H1 (cell line): ENCODE data around the gene SLC38A1. TPM values are rescaled to one million over a fixed set of nuclear protein-coding genes. Genes with fewer than 3 reads are reported as not detected.

Experiments used
- CTCF ChIA-PET: fragments of 300-600 bp; sonication (Branson Sonifier 250); formaldehyde crosslinking; loops from one replicate; lab custom pipeline; 2021; ENCODE audit not compliant: partially characterized antibody; lab: Charles Lee
- POLR2A ChIA-PET: fragments of 300-600 bp; sonication (Branson Sonifier 250); formaldehyde crosslinking; loops from one replicate; lab custom pipeline; 2021; ENCODE audit warnings: inconsistent platforms; ENCODE audit not compliant: partially characterized antibody; lab: Charles Lee
- DNase-seq, 2 experiments: peaks; one replicate each; pipeline versions ENCODE4 v3.0.0 to v3.0.0-alpha.2; 2010 to 2022; ENCODE audit warnings: low spot score in 2 of 2, low read depth in 1 of 2, mixed read lengths in 1 of 2
- FAIRE-seq: peaks from 2 replicates; lab custom pipeline; 2011; peaks lifted over from hg19 to GRCh38; lab: Jason Lieb, UNC
- H2AFZ ChIP-seq: 2 replicates; pipeline ENCODE4 v1.8.1; 2012; ENCODE audit warnings: low read length, inconsistent platforms
- H2AK5ac ChIP-seq: 2 replicates; pipeline ENCODE4 v1.6.1; 2013; ENCODE audit warnings: low read depth, low read length
- H2BK120ac ChIP-seq: replicated peaks from 2 replicates; pipeline ENCODE3; 2013; ENCODE audit warnings: low read depth, low read length, inconsistent platforms
- H2BK12ac ChIP-seq: 2 replicates; pipeline ENCODE4 v1.6.1; 2013; ENCODE audit warnings: low read depth, low read length
- H2BK15ac ChIP-seq: 2 replicates; pipeline ENCODE4 v1.6.1; 2013; ENCODE audit warnings: low read length
- H2BK20ac ChIP-seq: 2 replicates; pipeline ENCODE4 v1.6.1; 2013; ENCODE audit warnings: low read length
- H2BK5ac ChIP-seq: 2 replicates; pipeline ENCODE4 v1.6.1; 2013; ENCODE audit warnings: low read depth, low read length
- H3K14ac ChIP-seq: 2 replicates; pipeline ENCODE4 v1.6.1; 2013; ENCODE audit warnings: inconsistent platforms; ENCODE audit not compliant: insufficient read length
- H3K18ac ChIP-seq: 2 replicates; pipeline ENCODE4 v1.6.1; 2013; ENCODE audit warnings: low read length; ENCODE audit errors: extremely low read depth
- H3K23ac ChIP-seq: 2 replicates; pipeline ENCODE4 v1.6.1; 2013; ENCODE audit warnings: inconsistent platforms; ENCODE audit not compliant: insufficient read length
- H3K23me2 ChIP-seq: 2 replicates; pipeline ENCODE4 v1.6.1; 2013; ENCODE audit warnings: low read depth, low read length
- H3K27ac ChIP-seq: 2 replicates; pipeline ENCODE4 v1.6.1; 2011; ENCODE audit warnings: low read depth, low read length, inconsistent platforms
- H3K27me3 ChIP-seq, 4 experiments: replicated peaks in 1 of 4; 1 replicate in 1 of 4; 2 replicates in 3 of 4; pipeline versions ENCODE4 v1.6.1 to v1.8.1; 2011 to 2013; ENCODE audit warnings: low read length in 3 of 4, mild to moderate bottlenecking in 3 of 4, inconsistent platforms in 2 of 4, mixed read lengths in 2 of 4, moderate library complexity in 1 of 4; ENCODE audit not compliant: control insufficient read depth in 3 of 4, insufficient read depth in 3 of 4; ENCODE audit errors: extremely low read depth in 1 of 4
- H3K36me3 ChIP-seq, 4 experiments: 2 replicates each; pipeline versions ENCODE4 v1.6.1 to v1.8.1; 2011 to 2013; ENCODE audit warnings: mild to moderate bottlenecking in 4 of 4, low read length in 3 of 4, moderate library complexity in 2 of 4, control low read depth in 1 of 4, inconsistent platforms in 1 of 4; ENCODE audit not compliant: insufficient read depth in 4 of 4, control insufficient read depth in 2 of 4
- H3K4ac ChIP-seq: replicated peaks from 2 replicates; pipeline ENCODE3; 2013; ENCODE audit warnings: low read length, low read depth, mixed read lengths, inconsistent platforms; ENCODE audit not compliant: insufficient read length
- H3K4me1 ChIP-seq, 4 experiments: replicated peaks in 1 of 4; 1 replicate in 1 of 4; 2 replicates in 3 of 4; pipeline versions ENCODE4 v1.6.1 to v1.8.1; 2011 to 2013; ENCODE audit warnings: low read length in 3 of 4, inconsistent platforms in 2 of 4, mixed read lengths in 1 of 4; ENCODE audit not compliant: insufficient read depth in 4 of 4, control insufficient read depth in 3 of 4
- H3K4me2 ChIP-seq, 2 experiments: 2 replicates each; pipeline versions ENCODE4 v1.6.1 to v1.8.1; 2011 to 2013; ENCODE audit warnings: low read depth in 2 of 2, low read length in 2 of 2, control low read depth in 1 of 2, inconsistent platforms in 1 of 2, mild to moderate bottlenecking in 1 of 2; ENCODE audit not compliant: insufficient read depth in 1 of 2
- H3K4me3 ChIP-seq, 4 experiments: fragments of 200-600, 300-600 bp in 1 of 4; sonication (generic), shearing (Covaris generic), sonication (Bioruptor Twin) in 1 of 4; 2 replicates each; pipeline versions ENCODE4 v1.5.1 to v1.8.1; 2011 to 2016; ENCODE audit warnings: low read length in 4 of 4, low read depth in 3 of 4, control low read depth in 2 of 4, inconsistent platforms in 2 of 4, mild to moderate bottlenecking in 2 of 4, mixed read lengths in 1 of 4, moderate library complexity in 1 of 4; ENCODE audit not compliant: insufficient read depth in 2 of 4; ENCODE audit errors: extremely low read depth in 1 of 4
- H3K56ac ChIP-seq: replicated peaks from 2 replicates; pipeline ENCODE3; 2013; ENCODE audit warnings: low read depth, mild to moderate bottlenecking, mixed read lengths, low read length, inconsistent platforms; ENCODE audit not compliant: insufficient read length
- H3K79me1 ChIP-seq: 2 replicates; pipeline ENCODE4 v1.6.1; 2013; ENCODE audit warnings: low read depth, low read length, control low read depth
- H3K79me2 ChIP-seq, 2 experiments: 2 replicates each; pipeline versions ENCODE4 v1.6.1 to v1.8.1; 2012 to 2013; ENCODE audit warnings: low read length in 2 of 2, mild to moderate bottlenecking in 2 of 2, inconsistent platforms in 1 of 2; ENCODE audit not compliant: insufficient read depth in 2 of 2, control insufficient read depth in 1 of 2
- H3K9ac ChIP-seq, 4 experiments: replicated peaks in 1 of 4; 1 replicate in 1 of 4; 2 replicates in 3 of 4; pipeline versions ENCODE4 v1.6.1 to v1.8.1; 2011 to 2013; ENCODE audit warnings: low read depth in 3 of 4, low read length in 3 of 4, control low read depth in 2 of 4, mild to moderate bottlenecking in 2 of 4, moderate library complexity in 2 of 4, inconsistent platforms in 1 of 4; ENCODE audit errors: extremely low read depth in 1 of 4
- H3K9me3 ChIP-seq, 2 experiments: 2 replicates each; pipeline versions ENCODE4 v1.6.1 to v1.8.1; 2012 to 2013; ENCODE audit warnings: mild to moderate bottlenecking in 2 of 2, moderate library complexity in 2 of 2, control low read depth in 1 of 2, inconsistent platforms in 1 of 2, low read depth in 1 of 2, low read length in 1 of 2, mixed read lengths in 1 of 2; ENCODE audit not compliant: insufficient read depth in 2 of 2
- H4K20me1 ChIP-seq, 2 experiments: replicated peaks in 1 of 2; 2 replicates each; pipeline versions ENCODE3 to v1.8.1; 2011 to 2013; ENCODE audit warnings: inconsistent platforms in 2 of 2, low read length in 2 of 2, mild to moderate bottlenecking in 1 of 2; ENCODE audit not compliant: insufficient read depth in 2 of 2, control insufficient read depth in 1 of 2
- H4K5ac ChIP-seq: 2 replicates; pipeline ENCODE4 v1.6.1; 2013; ENCODE audit warnings: low read length, low read depth, mixed read lengths, inconsistent platforms; ENCODE audit not compliant: insufficient read length
- H4K8ac ChIP-seq: 2 replicates; pipeline ENCODE4 v1.8.0; 2013; ENCODE audit warnings: mild to moderate bottlenecking, moderate library complexity, low read length, inconsistent platforms; ENCODE audit not compliant: insufficient read depth; ENCODE audit errors: extremely low read depth
- H4K91ac ChIP-seq: replicated peaks from 2 replicates; pipeline ENCODE3; 2013; ENCODE audit warnings: low read length, mixed read lengths, inconsistent platforms; ENCODE audit not compliant: insufficient read length
- JUN ChIP-seq: IDR thresholded peaks from 2 replicates; pipeline ENCODE4 v1.6.1; 2011; ENCODE audit warnings: low read depth, mild to moderate bottlenecking, improper control_type of control experiment, low read length
- RNF2 ChIP-seq: fragments of 200-900, 300-1000 bp; sonication (generic); IDR thresholded peaks from 2 replicates; pipeline ENCODE4 v1.7.1; 2016; ENCODE audit warnings: borderline replicate concordance, low read depth, mild to moderate bottlenecking, antibody characterized with exemption, low read length; ENCODE audit not compliant: poor library complexity, severe bottlenecking; ENCODE audit errors: missing control alignments
- SIX5 ChIP-seq: IDR thresholded peaks from 2 replicates; pipeline ENCODE4 v1.6.1; 2011; ENCODE audit warnings: mild to moderate bottlenecking, low read depth, low read length
- polyA plus RNA-seq, 7 experiments: library from polyadenylated mRNA; depleted of rRNA in 3 of 7; stranded (reverse) in 5 of 7; unstranded in 2 of 7; fragments of >200 nt in 5 of 7; fragments of 200-250 nt in 2 of 7; gene quantifications; 1 replicate in 5 of 7; 2 replicates in 1 of 7; 4 replicates in 1 of 7; pipeline versions ENCODE4 v1.2.1 to v1.2.3, GENCODE V29; 2011 to 2013; ENCODE audit warnings: missing spikeins in 2 of 7, mixed read lengths in 2 of 7
- total RNA-seq: library from RNA; stranded (reverse); fragmentation: NEBNext Ultra II Directional; extraction: Animal tissue kit (Norgen Biotek cat#: 25700); gene quantifications from 2 replicates; pipeline ENCODE4 v1.2.1, GENCODE V29; 2021

Gene SLC38A1
- total and polyA plus RNA-seq, 2 of the 8 experiments (the other 6 are each of a cell fraction or from before 2014, with no cell fraction given), result 83.4 to 242 TPM

DNA sequence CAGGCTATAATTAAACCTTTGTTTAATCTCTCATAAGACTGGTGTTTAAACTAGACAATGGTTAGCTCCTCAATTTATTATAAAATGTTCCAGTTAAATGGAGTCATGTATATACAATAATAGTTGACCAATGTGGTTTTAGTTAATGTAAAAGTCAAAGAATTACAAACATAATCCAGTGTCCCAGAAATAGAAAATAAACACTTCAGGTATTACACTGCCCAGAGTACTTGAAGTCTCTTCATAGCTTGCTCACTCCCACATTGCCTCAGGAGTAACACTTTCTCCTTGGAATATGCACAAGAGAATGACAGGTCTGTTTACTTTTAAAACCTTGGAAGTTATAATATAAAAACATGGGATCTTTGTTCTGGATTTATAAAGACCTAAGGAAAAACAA lies 60.5 kb downstream of the SLC38A1 start:
- Histone ChIP-seq H3K23ac (no peak overlapping the region), H3K18ac (no peak overlapping the region), H3K4me3 (no peak overlapping the region), H4K20me1 (peaks cover 5 to 11% of the 10 kb centered on the region in 2 experiments), H3K4me1 (peaks cover 0 to 4% (median 2%) of the 10 kb centered on the region in 4 experiments; a peak in 3 of 7 replicates), H2AFZ (no peak overlapping the region), H3K27me3 (no peaks in the 10 kb centered on the region), H2BK15ac (no peak overlapping the region), H2BK20ac (no peak overlapping the region), H4K5ac (no peak overlapping the region), H3K79me2 (peaks cover 0 to 41% of the 10 kb centered on the region in 2 experiments; a peak in 2 of 4 replicates), H4K8ac (no peak overlapping the region), H3K36me3 (peaks cover 21 to 85% (median 55%) of the 10 kb centered on the region in 4 experiments), H3K56ac (no peak overlapping the region), H3K4ac (no peak overlapping the region), H3K9ac (no peak overlapping the region), H3K4me2 (no peak overlapping the region)
- CTCF ChIA-PET, result interaction anchor here (1.0 kb wide), 1 partner anchor 84 kb away, joined by 4 read pairs; no protein-coding TSS in a partner anchor
- TF ChIP-seq JUN (no peak), SIX5 (no peak), RNF2 (no peak)
- TF ChIP-seq, all 59 proteins: peak for 0
- Histone ChIP-seq H3K9me3 (no peaks in the 10 kb centered on the region), H4K91ac (no peak overlapping the region), H3K27ac (no peak overlapping the region), H3K14ac (no peak overlapping the region), H3K23me2 (no peaks in the 10 kb centered on the region), H2BK120ac (no peak overlapping the region), H2BK12ac (no peak overlapping the region), H2BK5ac (no peak overlapping the region), H2AK5ac (no peak overlapping the region), H3K79me1 (peaks cover 5% of the 10 kb centered on the region; the same call in 1 of the 2 replicates)
- no peak for DNase-seq
- FAIRE-seq, result no peak
- POLR2A ChIA-PET, result interaction anchor here (1.2 to 1.4 kb wide), 3 partner anchors 19 to 61 kb away, joined by 3 to 5 read pairs (median 4); partner anchors contain the start of gene SLC38A1
